Stomach (tissue), 9 donors: ENCODE measurements around the gene CREB3. TPM values are rescaled to one million over a fixed set of nuclear protein-coding genes. Genes with fewer than 3 reads are reported as not detected.

ENCODE experiments used
- DNase-seq, 2 donors: peaks; one replicate each; pipeline versions ENCODE4 v3.0.0 to v3.0.0-alpha.2; 2013 to 2019
- H3K27ac ChIP-seq, 5 donors: fragments of 200-600 bp in 4 of 5; sonication (generic) in 4 of 5; one replicate each; pipeline ENCODE4 v1.5.1; 2013 to 2019; ENCODE audit warnings: mild to moderate bottlenecking in 1 of 5, moderate library complexity in 1 of 5
- H3K27me3 ChIP-seq, 3 donors: fragments of 200-600 bp; sonication (generic); one replicate each; pipeline ENCODE4 v1.5.1; 2017 to 2019; ENCODE audit warnings: mixed run types in 1 of 3
- H3K36me3 ChIP-seq, 4 donors: fragments of 200-600 bp; sonication (generic); 1 replicate in 3 of 4; 2 replicates in 1 of 4; pipeline ENCODE4 v1.5.1; 2016 to 2019
- H3K4me1 ChIP-seq, 4 donors: fragments of 200-600 bp; sonication (generic); one replicate each; pipeline ENCODE4 v1.5.1; 2016 to 2019
- H3K4me3 ChIP-seq, 4 donors: fragments of 200-600 bp; sonication (generic) in 3 of 4; one replicate each; pipeline ENCODE4 v1.5.1; 2016 to 2019; ENCODE audit warnings: mild to moderate bottlenecking in 1 of 4
- H3K9me3 ChIP-seq, 4 donors: fragments of 200-600 bp; sonication (generic); one replicate each; pipeline ENCODE4 v1.5.1; 2016 to 2019
- CTCF ChIP-seq, 7 experiments: fragments of 450-650 bp in 4 of 7; fragments of 200-600 bp in 3 of 7; sonication (generic) in 3 of 7; IDR thresholded peaks; one replicate each; pipeline ENCODE4 v1.5.1; 2016 to 2019; ENCODE audit warnings: antibody characterized with exemption in 7 of 7, control low read depth in 2 of 7, mild to moderate bottlenecking in 1 of 7
- EP300 ChIP-seq: sonication (generic); formaldehyde crosslinking; IDR thresholded peaks from one replicate; pipeline ENCODE4 v1.6.1; 2017; ENCODE audit warnings: antibody characterized with exemption
- POLR2A ChIP-seq, 4 donors: fragments of 450-650 bp; IDR thresholded peaks; one replicate each; pipeline ENCODE4 v1.6.1; 2016; ENCODE audit warnings: antibody characterized with exemption in 4 of 4, control low read depth in 2 of 4, mild to moderate bottlenecking in 1 of 4, moderate library complexity in 1 of 4
- POLR2AphosphoS5 ChIP-seq, 3 donors: sonication (generic); formaldehyde crosslinking; IDR thresholded peaks; one replicate each; pipeline ENCODE4 v1.6.1; 2016; ENCODE audit warnings: antibody characterized with exemption in 3 of 3
- whole genome bisulfite sequencing, 5 donors: extraction: QIAGEN DNeasy Blood & Tissue Kit in 3 of 5; methylation state at CpG; one replicate each; pipeline versions ENCODE4 v1.1.5 to v1.1.7; 2013 to 2018; 5-methylcytosine and 5-hydroxymethylcytosine counted together
- intact Hi-C: fragments of 100-400 bp; cut with DNase I; formaldehyde crosslinking; loops from one replicate; pipeline ENCODE4 v1.15.1; 2023; ENCODE audit warnings: low total_unique reads
- polyA plus RNA-seq, 3 donors: library from polyadenylated mRNA; stranded (reverse); fragments of 200-250 nt; gene quantifications; one replicate each; pipeline ENCODE4 v1.2.3, GENCODE V29; 2013
- total RNA-seq, 5 donors: library from RNA; depleted of rRNA; stranded (reverse); fragments of >200 nt; gene quantifications; one replicate each; pipeline versions ENCODE4 v1.1.0 to v1.2.3, GENCODE V29; 2014 to 2016
- donor health status: healthy with polysubstance abuse.
- donor health status: Bipolar disorder and iron deficiency.
- donor health status: healthy.

Gene CREB3
- total and polyA plus RNA-seq, 8 donors, result 29.4 to 84.0 (median 39.2) TPM

DNA sequence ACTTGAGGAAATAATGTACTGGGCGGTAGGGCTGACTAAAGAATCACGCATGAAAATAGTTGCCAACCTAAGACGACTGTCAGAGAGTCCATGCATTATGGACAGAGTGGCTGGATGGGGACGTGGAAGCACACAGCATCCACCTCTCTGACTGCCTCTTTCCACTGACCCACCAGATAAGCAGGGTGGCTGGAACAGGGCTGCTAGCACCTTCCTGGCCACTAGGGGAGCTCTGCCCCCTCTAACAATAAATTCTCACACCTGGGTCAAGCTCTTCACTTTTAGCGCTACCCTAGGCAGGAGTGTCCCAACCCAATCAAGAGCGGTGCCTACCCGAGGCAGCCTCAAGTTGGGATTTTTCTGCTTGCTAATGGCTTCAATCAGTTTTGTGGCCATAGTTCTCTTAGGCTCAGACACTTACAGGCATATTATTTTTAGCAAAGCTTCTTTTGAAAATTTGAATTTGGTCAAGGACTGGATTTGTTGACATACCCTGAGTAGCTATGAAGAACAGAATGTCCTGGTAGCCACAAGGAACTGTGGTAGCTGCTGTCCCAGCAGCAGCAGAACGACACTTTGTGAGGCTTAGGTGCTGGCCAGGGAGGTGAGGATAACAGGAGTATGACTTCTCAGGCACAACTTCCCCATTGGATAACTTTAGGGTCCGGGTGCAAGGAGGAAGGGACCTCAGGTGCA, 35.8 kb upstream of the CREB3 start:
- 24 to 34% (median 27%) methylated on average over 9 of the region's 9 CpGs for WGBS, 5 donors
- H3K4me3 ChIP-seq, result no peak overlapping the region
- H3K27me3 ChIP-seq, result no peaks in the 10 kb centered on the region
- peak; percentile 81 to 83 for DNase-seq
- peak overlapping the region; percentile 64 to 97 (median 92) for H3K27ac ChIP-seq
- H3K36me3 ChIP-seq, result peaks cover 48 to 59% (median 54%) of the 10 kb centered on the region in 4 donors
- TF ChIP-seq EP300 (peak; percentile 71), POLR2A (IDR thresholded peaks at IDR 0.05) (no peak), CTCF (IDR thresholded peaks at IDR 0.05) (peak in 5 of 7 experiments; percentile 86 to 94 (median 91)), POLR2AphosphoS5 (IDR thresholded peaks at IDR 0.05) (peak; percentile 18 to 86 (median 64))
- H3K9me3 ChIP-seq, result no peaks in the 10 kb centered on the region
- peaks cover 26 to 50% (median 37%) of the 10 kb centered on the region in 4 donors for H3K4me1 ChIP-seq
- intact Hi-C loops, result no loop called here

GRCh38 chr9:35697486-35697885, 35.0 kb upstream of the CREB3 start:
- peaks cover 56 to 67% (median 62%) of the 10 kb centered on the region in 4 donors for H3K36me3 ChIP-seq
- 62 to 84% (median 79%) methylated on average over 14 of the region's 14 CpGs for WGBS, 5 donors

DNA sequence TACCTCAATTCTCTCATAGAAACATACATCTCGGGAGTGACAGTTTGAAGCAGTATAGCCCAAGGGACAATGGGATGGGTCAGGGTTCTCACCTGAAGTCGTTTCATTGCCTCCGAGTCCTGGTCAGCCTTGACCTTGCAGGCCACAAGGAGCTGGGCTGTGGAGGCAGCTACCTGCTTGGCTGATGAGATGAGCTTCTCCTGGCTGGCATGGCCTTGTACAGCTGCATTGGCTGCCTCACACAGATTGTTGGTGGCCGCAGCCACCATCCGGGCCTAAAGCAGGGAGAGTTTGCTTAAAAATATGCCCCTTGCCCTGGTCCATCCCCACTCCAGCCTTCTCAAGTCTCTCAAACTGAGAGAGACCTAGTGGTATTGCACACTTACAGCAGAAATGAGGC, 34.2 kb upstream of the CREB3 start:
- 82 to 90% (median 88%) methylated on average over 5 of the region's 5 CpGs for WGBS, 5 donors
- intact Hi-C loops, result no loop called here
- H3K27me3 ChIP-seq, result no peaks in the 10 kb centered on the region
- H3K36me3 ChIP-seq, result peaks cover 64 to 75% (median 70%) of the 10 kb centered on the region in 4 donors
- no peak overlapping the region for H3K4me3 ChIP-seq
- no peaks in the 10 kb centered on the region for H3K9me3 ChIP-seq
- DNase-seq, result no peak
- peaks cover 26 to 47% (median 37%) of the 10 kb centered on the region in 4 donors for H3K4me1 ChIP-seq
- H3K27ac ChIP-seq, result peak overlapping the region in 4 of 5 donors; percentile 73 to 97 (median 94)
- TF ChIP-seq POLR2A (IDR thresholded peaks at IDR 0.05), result no peak
- no peak for TF ChIP-seq CTCF (IDR thresholded peaks at IDR 0.05)
- no peak for TF ChIP-seq POLR2AphosphoS5 (IDR thresholded peaks at IDR 0.05)
- TF ChIP-seq EP300, result no peak

More at GRCh38 chr9:35697486-35697885, 35.0 kb upstream of the CREB3 start:
- DNase-seq, result no peak
- Histone ChIP-seq H3K9me3 (no peaks in the 10 kb centered on the region), H3K27ac (peak overlapping the region; percentile 64 to 97 (median 92)), H3K4me1 (peaks cover 26 to 47% (median 37%) of the 10 kb centered on the region in 4 donors), H3K27me3 (no peaks in the 10 kb centered on the region), H3K4me3 (no peak overlapping the region)
- intact Hi-C loops, result no loop called here
- TF ChIP-seq CTCF (IDR thresholded peaks at IDR 0.05) (no peak), POLR2A (IDR thresholded peaks at IDR 0.05) (no peak), EP300 (no peak), POLR2AphosphoS5 (IDR thresholded peaks at IDR 0.05) (no peak)

DNA sequence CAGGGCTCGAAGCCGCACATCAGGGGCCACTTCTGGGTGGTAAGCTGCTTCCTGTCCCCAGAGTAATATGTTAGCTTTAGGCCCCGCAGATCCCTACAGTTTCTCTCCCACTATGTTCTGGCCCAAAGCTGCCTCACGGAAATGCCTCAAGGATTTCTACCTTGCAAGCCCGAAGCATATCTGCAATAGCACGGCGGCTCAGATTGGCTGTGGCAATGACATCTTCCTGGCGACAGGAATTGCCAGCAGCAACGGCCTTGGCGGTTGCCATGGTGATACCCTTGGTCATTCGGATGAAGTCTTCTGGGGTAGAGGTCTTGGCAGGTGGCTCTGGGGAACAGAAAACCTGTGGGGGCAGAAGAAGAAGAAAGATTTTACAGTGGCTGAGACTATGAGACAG, 32.4 kb upstream of the CREB3 start:
- peaks cover 82 to 93% (median 88%) of the 10 kb centered on the region in 4 donors for H3K36me3 ChIP-seq
- no peak overlapping the region for H3K4me3 ChIP-seq
- H3K27me3 ChIP-seq, result no peaks in the 10 kb centered on the region
- WGBS, 5 donors, result 83 to 91% (median 87%) methylated on average over 11 of the region's 11 CpGs
- peak overlapping the region in 2 of 5 donors; percentile 96 to 97 for H3K27ac ChIP-seq
- DNase-seq, result no peak
- TF ChIP-seq CTCF (IDR thresholded peaks at IDR 0.05), result no peak
- no peak for TF ChIP-seq POLR2AphosphoS5 (IDR thresholded peaks at IDR 0.05)
- TF ChIP-seq EP300, result no peak
- TF ChIP-seq POLR2A (IDR thresholded peaks at IDR 0.05), result no peak
- intact Hi-C loops, result no loop called here
- H3K4me1 ChIP-seq, result peaks cover 24 to 33% (median 28%) of the 10 kb centered on the region in 4 donors
- no peaks in the 10 kb centered on the region for H3K9me3 ChIP-seq
